Osteoblast (primary cell): ENCODE data around the gene ZNF70. TPM values are rescaled to one million over a fixed set of nuclear protein-coding genes. Genes with fewer than 3 reads are reported as not detected.
A peak's percentile ranks its signal among the peaks of the same experiment; 100 is the strongest.

Experiments
- DNase-seq: peaks from one replicate; pipeline ENCODE4 v3.0.0; 2011; ENCODE audit warnings: low spot score, mixed read lengths; ENCODE audit not compliant: insufficient read length; ENCODE audit errors: missing footprints
- H2AFZ ChIP-seq: 2 replicates; pipeline ENCODE4 v1.6.0; 2011; ENCODE audit warnings: mild to moderate bottlenecking, low read length
- H3K27ac ChIP-seq: 2 replicates; pipeline ENCODE4 v1.5.1; 2011; ENCODE audit warnings: mild to moderate bottlenecking, low read depth, low read length, moderate library complexity
- H3K27me3 ChIP-seq: 2 replicates; pipeline ENCODE4 v1.6.0; 2012; ENCODE audit warnings: mild to moderate bottlenecking, control low read depth, inconsistent platforms, low read length, moderate library complexity; ENCODE audit not compliant: insufficient read depth
- H3K36me3 ChIP-seq: 2 replicates; pipeline ENCODE4 v1.5.1; 2011; ENCODE audit warnings: mild to moderate bottlenecking, low read length, control low read depth, moderate library complexity; ENCODE audit not compliant: insufficient read depth
- H3K4me1 ChIP-seq: 2 replicates; pipeline ENCODE4 v1.5.1; 2011; ENCODE audit warnings: mild to moderate bottlenecking, low read length, control low read depth, moderate library complexity; ENCODE audit not compliant: insufficient read depth
- H3K4me2 ChIP-seq: 2 replicates; pipeline ENCODE4 v1.6.0; 2011; ENCODE audit warnings: mild to moderate bottlenecking, low read length; ENCODE audit not compliant: insufficient read depth
- H3K4me3 ChIP-seq: fragments of 200-600 bp; sonication (generic); 3 replicates; pipeline ENCODE4 v1.5.1; 2012; ENCODE audit warnings: mild to moderate bottlenecking, low read length, inconsistent platforms; ENCODE audit not compliant: insufficient read depth
- H3K79me2 ChIP-seq: 2 replicates; pipeline ENCODE4 v1.6.0; 2012; ENCODE audit warnings: mild to moderate bottlenecking, low read length, control low read depth, inconsistent platforms; ENCODE audit not compliant: insufficient read depth
- H3K9me3 ChIP-seq: 2 replicates; pipeline ENCODE4 v1.5.1; 2011; ENCODE audit warnings: low read depth, low read length, control low read depth
- H4K20me1 ChIP-seq: 2 replicates; pipeline ENCODE4 v1.6.0; 2012; ENCODE audit warnings: mild to moderate bottlenecking, low read length, control low read depth; ENCODE audit not compliant: insufficient read depth
- total RNA-seq: library from RNA; depleted of rRNA; stranded (reverse); fragments of >200 nt; gene quantifications from 2 replicates; pipeline ENCODE4 v1.2.3, GENCODE V29; 2012
- TF ChIP-seq, protein P1 (sequence below): IDR thresholded peaks from 2 replicates; pipeline ENCODE4 v1.5.1; 2011; ENCODE audit warnings: mild to moderate bottlenecking, low read depth, low read length, moderate library complexity; ENCODE audit errors: extremely low read depth

Gene ZNF70
- total RNA-seq, 1 donor = 6.5 TPM

DNA sequence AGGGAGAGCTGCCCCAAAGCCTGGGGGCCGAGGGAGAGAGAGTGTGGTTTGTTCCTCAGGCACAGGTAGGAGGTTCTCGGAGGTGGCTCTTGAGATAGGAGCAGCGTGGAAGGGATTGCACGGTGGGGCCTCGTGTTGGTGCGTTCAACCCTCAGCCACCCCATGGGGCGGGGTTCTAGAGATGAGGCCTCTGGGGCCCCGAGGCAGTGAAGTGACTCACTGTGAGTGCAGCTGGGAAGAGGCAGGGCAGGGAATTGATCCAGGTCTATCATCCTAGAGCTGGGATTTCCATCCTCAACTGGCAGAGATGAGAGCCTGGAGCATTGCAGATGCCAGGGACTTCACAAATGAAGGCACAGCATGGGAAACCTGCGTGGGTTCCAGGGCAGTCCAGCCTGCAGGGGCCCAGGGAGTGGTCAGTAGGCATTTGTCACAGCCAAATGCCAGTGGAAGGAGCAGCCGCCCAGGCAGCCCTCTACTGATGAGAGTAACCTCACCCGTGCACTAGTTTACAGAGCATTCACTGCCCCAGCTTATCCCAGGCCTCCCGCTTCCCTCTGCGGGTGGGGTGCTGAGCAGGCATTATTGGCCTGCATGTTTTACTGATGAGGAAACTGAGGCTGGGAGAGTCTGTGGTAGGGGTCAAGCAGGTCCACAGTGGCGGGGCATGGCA, 30.7 kb upstream of the ZNF70 start:
- DNase-seq = peak; percentile 99
- Histone ChIP-seq H3K79me2 (no peaks in the 10 kb centered on the region), H3K4me2 (peak overlapping the region; percentile 14), H3K27me3 (no peaks in the 10 kb centered on the region), H3K27ac (peak overlapping the region; percentile 29), H3K9me3 (no peaks in the 10 kb centered on the region), H4K20me1 (no peaks in the 10 kb centered on the region), H3K36me3 (no peaks in the 10 kb centered on the region), H2AFZ (peak overlapping the region; percentile 67), H3K4me1 (peaks cover 32% of the 10 kb centered on the region), H3K4me3 (no peak overlapping the region)
- TF ChIP-seq, protein P1, sequence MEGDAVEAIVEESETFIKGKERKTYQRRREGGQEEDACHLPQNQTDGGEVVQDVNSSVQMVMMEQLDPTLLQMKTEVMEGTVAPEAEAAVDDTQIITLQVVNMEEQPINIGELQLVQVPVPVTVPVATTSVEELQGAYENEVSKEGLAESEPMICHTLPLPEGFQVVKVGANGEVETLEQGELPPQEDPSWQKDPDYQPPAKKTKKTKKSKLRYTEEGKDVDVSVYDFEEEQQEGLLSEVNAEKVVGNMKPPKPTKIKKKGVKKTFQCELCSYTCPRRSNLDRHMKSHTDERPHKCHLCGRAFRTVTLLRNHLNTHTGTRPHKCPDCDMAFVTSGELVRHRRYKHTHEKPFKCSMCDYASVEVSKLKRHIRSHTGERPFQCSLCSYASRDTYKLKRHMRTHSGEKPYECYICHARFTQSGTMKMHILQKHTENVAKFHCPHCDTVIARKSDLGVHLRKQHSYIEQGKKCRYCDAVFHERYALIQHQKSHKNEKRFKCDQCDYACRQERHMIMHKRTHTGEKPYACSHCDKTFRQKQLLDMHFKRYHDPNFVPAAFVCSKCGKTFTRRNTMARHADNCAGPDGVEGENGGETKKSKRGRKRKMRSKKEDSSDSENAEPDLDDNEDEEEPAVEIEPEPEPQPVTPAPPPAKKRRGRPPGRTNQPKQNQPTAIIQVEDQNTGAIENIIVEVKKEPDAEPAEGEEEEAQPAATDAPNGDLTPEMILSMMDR = no peak

DNA sequence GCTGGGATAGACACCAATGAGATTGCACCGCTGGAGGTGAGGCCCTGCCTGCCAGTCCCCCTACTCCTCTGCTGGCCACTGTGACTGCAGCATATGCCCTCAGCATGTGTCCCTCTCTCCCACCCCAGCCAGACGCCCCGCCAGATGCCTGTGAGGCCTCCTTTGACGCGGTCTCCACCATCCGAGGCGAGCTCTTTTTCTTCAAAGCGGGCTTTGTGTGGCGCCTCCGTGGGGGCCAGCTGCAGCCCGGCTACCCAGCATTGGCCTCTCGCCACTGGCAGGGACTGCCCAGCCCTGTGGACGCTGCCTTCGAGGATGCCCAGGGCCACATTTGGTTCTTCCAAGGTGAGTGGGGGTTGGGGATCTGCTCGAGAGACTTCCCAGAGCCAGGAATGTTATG, 30.2 kb upstream of the ZNF70 start:
- peak overlapping the region; percentile 67 for H2AFZ ChIP-seq
- H3K27ac ChIP-seq = peak overlapping the region; percentile 29

DNA sequence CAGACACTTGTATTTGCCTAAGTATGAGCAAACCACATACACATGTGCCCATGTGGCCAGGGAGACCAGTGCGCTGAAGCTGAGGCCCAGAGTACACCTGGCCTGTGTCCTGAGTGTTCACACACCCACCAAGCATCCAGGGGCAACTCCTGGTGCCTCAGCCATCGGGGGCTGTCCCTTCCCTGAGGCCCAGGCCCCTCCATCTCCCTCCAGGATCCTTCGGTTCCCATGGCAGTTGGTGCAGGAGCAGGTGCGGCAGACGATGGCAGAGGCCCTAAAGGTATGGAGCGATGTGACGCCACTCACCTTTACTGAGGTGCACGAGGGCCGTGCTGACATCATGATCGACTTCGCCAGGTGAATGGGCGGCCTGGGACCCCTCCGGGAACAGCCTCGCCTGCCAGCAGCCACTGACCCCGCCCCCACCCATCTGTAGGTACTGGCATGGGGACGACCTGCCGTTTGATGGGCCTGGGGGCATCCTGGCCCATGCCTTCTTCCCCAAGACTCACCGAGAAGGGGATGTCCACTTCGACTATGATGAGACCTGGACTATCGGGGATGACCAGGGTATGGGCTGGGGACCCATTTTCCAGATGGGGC, 29.3 kb upstream of the ZNF70 start:
- H2AFZ ChIP-seq = no peak overlapping the region
- no peaks in the 10 kb centered on the region for H3K9me3 ChIP-seq
- no peak overlapping the region for H3K4me3 ChIP-seq
- H3K36me3 ChIP-seq = no peaks in the 10 kb centered on the region
- DNase-seq = peak; percentile 79
- no peak overlapping the region for H3K4me2 ChIP-seq
- no peaks in the 10 kb centered on the region for H3K27me3 ChIP-seq
- H4K20me1 ChIP-seq = no peaks in the 10 kb centered on the region
- H3K4me1 ChIP-seq = peaks cover 25% of the 10 kb centered on the region
- no peak overlapping the region for H3K27ac ChIP-seq
- H3K79me2 ChIP-seq = no peaks in the 10 kb centered on the region
- TF ChIP-seq, protein P1 = no peak

More for the DNA sequence above, 30.2 kb upstream of the ZNF70 start:
- H3K79me2 ChIP-seq = no peaks in the 10 kb centered on the region
- H3K4me3 ChIP-seq = no peak overlapping the region
- H3K4me1 ChIP-seq = peaks cover 26% of the 10 kb centered on the region
- H3K27me3 ChIP-seq = no peaks in the 10 kb centered on the region
- no peaks in the 10 kb centered on the region for H3K36me3 ChIP-seq
- TF ChIP-seq, protein P1 = no peak
- no peaks in the 10 kb centered on the region for H3K9me3 ChIP-seq
- DNase-seq = no peak
- no peaks in the 10 kb centered on the region for H4K20me1 ChIP-seq
- H3K4me2 ChIP-seq = no peak overlapping the region

DNA sequence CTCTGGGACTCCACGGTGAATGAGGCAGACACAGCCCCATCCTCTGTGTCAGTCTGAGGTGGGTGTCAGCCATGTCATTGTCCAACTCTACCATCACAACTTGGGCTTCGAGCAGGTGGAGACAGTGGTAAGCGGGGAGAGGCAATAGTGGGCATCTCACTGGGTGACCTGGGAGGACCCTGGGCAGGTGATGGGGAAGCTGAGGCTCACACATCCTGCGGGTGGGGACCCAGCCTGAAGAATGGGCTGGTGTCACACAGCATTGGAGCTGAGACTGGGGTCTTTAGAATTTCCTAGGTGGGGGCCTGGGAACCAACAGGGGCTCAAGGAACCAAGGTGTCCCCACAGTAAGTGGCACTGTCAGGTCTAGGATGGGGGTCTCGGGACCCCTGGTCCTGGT, 28.8 kb upstream of the ZNF70 start:
- Histone ChIP-seq H3K9me3 (no peaks in the 10 kb centered on the region), H4K20me1 (no peaks in the 10 kb centered on the region), H3K4me2 (no peak overlapping the region), H3K79me2 (no peaks in the 10 kb centered on the region), H3K36me3 (no peaks in the 10 kb centered on the region), H3K4me1 (peaks cover 29% of the 10 kb centered on the region), H3K27me3 (no peaks in the 10 kb centered on the region), H3K27ac (no peak overlapping the region), H3K4me3 (no peak overlapping the region), H2AFZ (no peak overlapping the region)
- TF ChIP-seq, protein P1 = no peak
- peak; percentile 72 for DNase-seq
